Psoas muscle (tissue), 8 donors: ENCODE results near the gene TSPOAP1. TPM values are rescaled to one million over a fixed set of nuclear protein-coding genes. Genes with fewer than 3 reads are reported as not detected.

Source experiments
- ATAC-seq, 4 donors: fragments of 200-7000 bp; cut with Tn5 transposase; one replicate each; pipeline ENCODE4 v1.9.1; 2020; ENCODE audit warnings: moderate library complexity in 3 of 4, mild to moderate bottlenecking in 2 of 4
- DNase-seq, 2 donors: peaks; one replicate each; pipeline ENCODE4 v3.0.0-alpha.2; 2020
- H3K27ac ChIP-seq: fragments of 200-600 bp; one replicate; pipeline ENCODE4 v1.8.0; 2022
- H3K27me3 ChIP-seq, 3 donors: fragments of 200-600 bp in 1 of 3; one replicate each; pipeline versions ENCODE4 v1.6.1 to v1.8.0; 2013 to 2022; ENCODE audit warnings: low read length in 2 of 3, mild to moderate bottlenecking in 2 of 3, moderate library complexity in 1 of 3; ENCODE audit not compliant: insufficient read depth in 3 of 3
- H3K36me3 ChIP-seq, 2 donors: fragments of 200-600 bp in 1 of 2; one replicate each; pipeline versions ENCODE4 v1.6.1 to v1.8.0; 2013 to 2022; ENCODE audit warnings: low read depth in 1 of 2, mild to moderate bottlenecking in 1 of 2, moderate library complexity in 1 of 2; ENCODE audit not compliant: insufficient read depth in 1 of 2
- H3K4me1 ChIP-seq: fragments of 200-600 bp; one replicate; pipeline ENCODE4 v1.8.0; 2022
- H3K4me3 ChIP-seq: fragments of 200-600 bp; one replicate; pipeline ENCODE4 v1.8.0; 2022; ENCODE audit warnings: mild to moderate bottlenecking
- H3K9me3 ChIP-seq: fragments of 200-600 bp; one replicate; pipeline ENCODE4 v1.8.0; 2022
- WGBS, 3 donors: extraction: QIAGEN DNeasy Blood & Tissue Kit; methylation state at CpG; one replicate each; pipeline versions ENCODE4 v1.1.6 to v1.1.7; 2013; 5-methylcytosine and 5-hydroxymethylcytosine counted together
- intact Hi-C, 2 donors: fragments of 100-400 bp; cut with DNase I; formaldehyde crosslinking; loops; one replicate each; pipeline versions ENCODE4 v1.11.0 to v1.14.2; 2022
- polyA plus RNA-seq, 3 donors: library from polyadenylated mRNA; stranded (reverse); fragments of 200-250 nt; gene quantifications; one replicate each; pipeline ENCODE4 v1.2.3, GENCODE V29; 2013
- total RNA-seq, 4 donors: library from RNA; stranded (reverse); fragmentation: NEBNext Ultra II Directional in 2 of 4; extraction: Animal tissue kit (Norgen Biotek cat#: 25700) in 2 of 4; gene quantifications; one replicate each; pipeline versions ENCODE4 v1.2.1 to v1.2.4, GENCODE V29; 2021 to 2023
- TF ChIP-seq, protein P1 (sequence below): fragments of 200-600 bp; IDR thresholded peaks from one replicate; pipeline ENCODE4 v1.8.0; 2022; ENCODE audit warnings: antibody characterized with exemption
- donor health status: healthy with polysubstance abuse.
- donor health status: DM: no; HTN: no; CAD: no; lungs with moderate emphysema.
- donor health status: Bipolar disorder and iron deficiency.
- donor health status: healthy.
- donor health status: DM: yes; HTN: yes; CAD: no.
- donor health status: DM: no; HTN: no; CAD: no.
- donor health status: DM: no; HTN: no; CAD: no.
- donor health status: DM: yes; HTN: yes; CAD: no.

Gene TSPOAP1
- total and polyA plus RNA-seq, 7 donors = 0.40 to 6.6 (median 2.3) TPM

- no peak for DNase-seq
These were observed 66.4 kb downstream of the TSPOAP1 start for GRCh38 chr17:58262149-58262548.

GRCh38 chr17:58254803-58255202, 73.8 kb downstream of the TSPOAP1 start:
- DNase-seq = no peak
- intact Hi-C loops = no loop called here

More at GRCh38 chr17:58262149-58262548, 66.4 kb downstream of the TSPOAP1 start:
- WGBS, 3 donors = 90 to 92% (median 90%) methylated on average over 11 of the region's 11 CpGs
- Histone ChIP-seq H3K36me3 (no peaks in the 10 kb centered on the region), H3K4me1 (no peaks in the 10 kb centered on the region), H3K4me3 (no peak overlapping the region), H3K9me3 (no peaks in the 10 kb centered on the region), H3K27ac (no peak overlapping the region), H3K27me3 (peaks cover under 1 to 43% (median 2%) of the 10 kb centered on the region in 3 donors)
- intact Hi-C loops = no loop called here
- no peak for ATAC-seq
- TF ChIP-seq, protein P1, sequence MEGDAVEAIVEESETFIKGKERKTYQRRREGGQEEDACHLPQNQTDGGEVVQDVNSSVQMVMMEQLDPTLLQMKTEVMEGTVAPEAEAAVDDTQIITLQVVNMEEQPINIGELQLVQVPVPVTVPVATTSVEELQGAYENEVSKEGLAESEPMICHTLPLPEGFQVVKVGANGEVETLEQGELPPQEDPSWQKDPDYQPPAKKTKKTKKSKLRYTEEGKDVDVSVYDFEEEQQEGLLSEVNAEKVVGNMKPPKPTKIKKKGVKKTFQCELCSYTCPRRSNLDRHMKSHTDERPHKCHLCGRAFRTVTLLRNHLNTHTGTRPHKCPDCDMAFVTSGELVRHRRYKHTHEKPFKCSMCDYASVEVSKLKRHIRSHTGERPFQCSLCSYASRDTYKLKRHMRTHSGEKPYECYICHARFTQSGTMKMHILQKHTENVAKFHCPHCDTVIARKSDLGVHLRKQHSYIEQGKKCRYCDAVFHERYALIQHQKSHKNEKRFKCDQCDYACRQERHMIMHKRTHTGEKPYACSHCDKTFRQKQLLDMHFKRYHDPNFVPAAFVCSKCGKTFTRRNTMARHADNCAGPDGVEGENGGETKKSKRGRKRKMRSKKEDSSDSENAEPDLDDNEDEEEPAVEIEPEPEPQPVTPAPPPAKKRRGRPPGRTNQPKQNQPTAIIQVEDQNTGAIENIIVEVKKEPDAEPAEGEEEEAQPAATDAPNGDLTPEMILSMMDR = no peak

GRCh38 chr17:58253082-58253481, 75.5 kb downstream of the TSPOAP1 start:
- intact Hi-C loops = no loop called here
- ATAC-seq (no peak), DNase-seq (no peak)
- Histone ChIP-seq H3K4me1 (peaks cover 8% of the 10 kb centered on the region), H3K9me3 (no peaks in the 10 kb centered on the region), H3K27ac (no peak overlapping the region), H3K4me3 (no peak overlapping the region), H3K27me3 (peaks cover 1 to 33% (median 2%) of the 10 kb centered on the region in 3 donors), H3K36me3 (no peaks in the 10 kb centered on the region)
- WGBS, 3 donors = 69 to 74% (median 72%) methylated on average over 3 of the region's 3 CpGs
- TF ChIP-seq, protein P1 = no peak

More at GRCh38 chr17:58254803-58255202, 73.8 kb downstream of the TSPOAP1 start:
- 18% methylated on average over 8 of the region's 8 CpGs for WGBS, 3 donors
- TF ChIP-seq, protein P1 = no peak
- no peaks in the 10 kb centered on the region for H3K9me3 ChIP-seq
- H3K27ac ChIP-seq = no peak overlapping the region
- no peak for ATAC-seq
- H3K4me3 ChIP-seq = no peak overlapping the region
- H3K27me3 ChIP-seq = peaks cover 1 to 19% (median 2%) of the 10 kb centered on the region in 3 donors
- H3K4me1 ChIP-seq = peaks cover 1% of the 10 kb centered on the region
- H3K36me3 ChIP-seq = no peaks in the 10 kb centered on the region

- H3K27me3 ChIP-seq = peaks cover 1 to 33% (median 2%) of the 10 kb centered on the region in 3 donors
- TF ChIP-seq, protein P1 = no peak
- H3K4me3 ChIP-seq = no peak overlapping the region
- 47 to 57% (median 50%) methylated on average over 9 of the region's 9 CpGs for WGBS, 3 donors
- no peak for ATAC-seq
- peaks cover 8% of the 10 kb centered on the region for H3K4me1 ChIP-seq
- H3K27ac ChIP-seq = no peak overlapping the region
- intact Hi-C loops = no loop called here
- DNase-seq = no peak
- no peaks in the 10 kb centered on the region for H3K36me3 ChIP-seq
- no peaks in the 10 kb centered on the region for H3K9me3 ChIP-seq
These were observed 76.5 kb downstream of the TSPOAP1 start for GRCh38 chr17:58252141-58252540.

Other genes with a start within 250 kb of the TSPOAP1 start
- gene DYNLL2, start 245.4 kb downstream of the TSPOAP1 start, total RNA-seq = 10 to 100 TPM; 45.5 to 51.1 (median 47.2) TPM
- gene DYNLL2, start 245.4 kb downstream of the TSPOAP1 start, polyA plus RNA-seq = 10 to 100 TPM; 28.9 to 84.3 (median 44.0) TPM
- gene OR4D1, start 180.4 kb downstream of the TSPOAP1 start, total RNA-seq = not detected
- gene OR4D1, start 180.4 kb downstream of the TSPOAP1 start, polyA plus RNA-seq = under 1 TPM in 2 of 3 donors, not detected in 1; 0.03 TPM
- gene OR4D2, start 161.8 kb downstream of the TSPOAP1 start, total RNA-seq = not detected
- not detected for gene OR4D2, start 161.8 kb downstream of the TSPOAP1 start, polyA plus RNA-seq
- under 1 TPM in 1 of 4 donors, not detected in 3; 0.12 TPM for gene EPX, start 136.1 kb downstream of the TSPOAP1 start, total RNA-seq
- not detected for gene EPX, start 136.1 kb downstream of the TSPOAP1 start, polyA plus RNA-seq
- 1 to 10 TPM; 5.5 to 6.9 (median 6.0) TPM for gene MKS1, start 109.5 kb downstream of the TSPOAP1 start, total RNA-seq
- gene MKS1, start 109.5 kb downstream of the TSPOAP1 start, polyA plus RNA-seq = 1 to 10 TPM; 4.2 to 4.7 (median 4.4) TPM
- not detected for gene LPO, start 90.2 kb downstream of the TSPOAP1 start, total RNA-seq
- gene LPO, start 90.2 kb downstream of the TSPOAP1 start, polyA plus RNA-seq = under 1 TPM in 1 of 3 donors, not detected in 2; 0.01 TPM
- under 1 TPM; 0.38 to 0.95 (median 0.57) TPM for gene MPO, start 47.9 kb downstream of the TSPOAP1 start, total RNA-seq
- gene MPO, start 47.9 kb downstream of the TSPOAP1 start, polyA plus RNA-seq = under 1 TPM; 0.11 to 0.26 (median 0.14) TPM
- 10 to 100 TPM; 52.1 to 58.9 (median 56.2) TPM for gene SUPT4H1, start 23.4 kb upstream of the TSPOAP1 start, total RNA-seq
- 10 to 100 TPM; 56.6 to 86.8 (median 71.3) TPM for gene SUPT4H1, start 23.4 kb upstream of the TSPOAP1 start, polyA plus RNA-seq
- under 1 TPM in 2 of 4 donors, not detected in 2; 0.04 to 0.07 TPM for gene RNF43, start 88.7 kb upstream of the TSPOAP1 start, total RNA-seq
- gene RNF43, start 88.7 kb upstream of the TSPOAP1 start, polyA plus RNA-seq = under 1 TPM in 2 of 3 donors, not detected in 1; 0.03 to 0.25 TPM
- not detected for gene HSF5, start 159.6 kb upstream of the TSPOAP1 start, total RNA-seq
- gene HSF5, start 159.6 kb upstream of the TSPOAP1 start, polyA plus RNA-seq = not detected
- gene MTMR4, start 185.8 kb upstream of the TSPOAP1 start, total RNA-seq = 10 to 100 TPM in 3 of 4 donors, 1 to 10 TPM in 1; 4.5 to 11.2 (median 10.8) TPM
- gene MTMR4, start 185.8 kb upstream of the TSPOAP1 start, polyA plus RNA-seq = 1 to 10 TPM; 2.4 to 7.7 (median 4.0) TPM